ENCODE results near the gene PDE11A. TPM values are rescaled to one million over a fixed set of nuclear protein-coding genes. Genes with fewer than 3 reads are reported as not detected.

PDE11A gene
- total RNA-seq, 1 donor from 2014 or later = 0.27 TPM

DNA sequence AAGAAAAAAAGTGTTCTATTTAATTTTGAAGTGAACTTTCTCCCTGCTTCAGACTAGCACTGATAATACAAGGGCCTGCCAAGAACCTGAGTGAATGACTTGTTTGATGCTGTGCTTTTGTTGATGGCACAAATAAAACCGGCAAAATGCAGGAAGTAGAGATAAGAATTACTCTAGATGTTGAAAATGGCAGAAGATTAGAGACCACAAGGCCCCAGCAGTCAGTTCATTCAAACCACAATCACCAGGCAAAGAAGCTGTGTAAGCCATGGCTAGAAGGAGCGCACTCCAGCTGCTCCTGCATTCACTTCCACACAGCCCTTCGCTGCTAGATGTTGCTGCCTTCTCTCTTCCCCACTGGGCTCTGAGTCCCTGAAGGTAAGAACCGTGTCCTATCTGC lies 383.0 kb downstream of the PDE11A start:
- no peak for DNase-seq
- no peaks in the 10 kb centered on the region for H3K4me1 Mint-ChIP-seq (ENCODE audit: low read depth, unreplicated experiment)
- H3K4me3 Mint-ChIP-seq (ENCODE audit: unreplicated experiment) = no peak overlapping the region
- H3K27me3 Mint-ChIP-seq (ENCODE audit: unreplicated experiment) = no peaks in the 10 kb centered on the region
- H3K27ac Mint-ChIP-seq (ENCODE audit: unreplicated experiment) = no peak overlapping the region
- no peaks in the 10 kb centered on the region for H3K9me3 Mint-ChIP-seq (ENCODE audit: unreplicated experiment)
- H3K36me3 Mint-ChIP-seq (ENCODE audit: unreplicated experiment) = no peaks in the 10 kb centered on the region
- TF ChIP-seq, protein P1, sequence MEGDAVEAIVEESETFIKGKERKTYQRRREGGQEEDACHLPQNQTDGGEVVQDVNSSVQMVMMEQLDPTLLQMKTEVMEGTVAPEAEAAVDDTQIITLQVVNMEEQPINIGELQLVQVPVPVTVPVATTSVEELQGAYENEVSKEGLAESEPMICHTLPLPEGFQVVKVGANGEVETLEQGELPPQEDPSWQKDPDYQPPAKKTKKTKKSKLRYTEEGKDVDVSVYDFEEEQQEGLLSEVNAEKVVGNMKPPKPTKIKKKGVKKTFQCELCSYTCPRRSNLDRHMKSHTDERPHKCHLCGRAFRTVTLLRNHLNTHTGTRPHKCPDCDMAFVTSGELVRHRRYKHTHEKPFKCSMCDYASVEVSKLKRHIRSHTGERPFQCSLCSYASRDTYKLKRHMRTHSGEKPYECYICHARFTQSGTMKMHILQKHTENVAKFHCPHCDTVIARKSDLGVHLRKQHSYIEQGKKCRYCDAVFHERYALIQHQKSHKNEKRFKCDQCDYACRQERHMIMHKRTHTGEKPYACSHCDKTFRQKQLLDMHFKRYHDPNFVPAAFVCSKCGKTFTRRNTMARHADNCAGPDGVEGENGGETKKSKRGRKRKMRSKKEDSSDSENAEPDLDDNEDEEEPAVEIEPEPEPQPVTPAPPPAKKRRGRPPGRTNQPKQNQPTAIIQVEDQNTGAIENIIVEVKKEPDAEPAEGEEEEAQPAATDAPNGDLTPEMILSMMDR (IDR thresholded peaks at IDR 0.05; ENCODE audit: partially characterized antibody, unreplicated experiment) = no peak

DNA sequence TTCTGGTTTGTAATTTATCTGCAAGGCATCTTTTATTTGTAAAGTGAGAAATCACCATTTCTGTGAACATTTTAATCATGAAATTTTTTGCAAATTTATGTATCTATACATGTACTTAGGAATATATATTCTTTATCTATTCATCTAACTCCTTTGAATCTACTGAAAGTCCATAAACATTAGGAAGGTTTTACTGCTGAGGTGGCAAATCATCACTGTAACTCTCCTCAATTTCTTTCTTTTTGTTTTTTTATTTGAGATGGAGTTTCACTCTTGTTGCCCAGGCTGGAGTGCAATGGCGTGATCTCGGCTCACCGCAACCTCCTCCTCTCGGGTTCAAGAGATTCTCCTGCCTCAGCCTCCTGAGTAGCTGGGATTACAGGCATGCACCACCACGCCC lies 383.7 kb downstream of the PDE11A start:
- H3K36me3 Mint-ChIP-seq (ENCODE audit: unreplicated experiment) = no peaks in the 10 kb centered on the region
- no peak overlapping the region for H3K4me3 Mint-ChIP-seq (ENCODE audit: unreplicated experiment)
- no peaks in the 10 kb centered on the region for H3K27me3 Mint-ChIP-seq (ENCODE audit: unreplicated experiment)
- H3K4me1 Mint-ChIP-seq (ENCODE audit: low read depth, unreplicated experiment) = no peaks in the 10 kb centered on the region
- TF ChIP-seq, protein P1 (IDR thresholded peaks at IDR 0.05; ENCODE audit: partially characterized antibody, unreplicated experiment) = no peak
- no peaks in the 10 kb centered on the region for H3K9me3 Mint-ChIP-seq (ENCODE audit: unreplicated experiment)
- DNase-seq = no peak
- no peak overlapping the region for H3K27ac Mint-ChIP-seq (ENCODE audit: unreplicated experiment)

DNA sequence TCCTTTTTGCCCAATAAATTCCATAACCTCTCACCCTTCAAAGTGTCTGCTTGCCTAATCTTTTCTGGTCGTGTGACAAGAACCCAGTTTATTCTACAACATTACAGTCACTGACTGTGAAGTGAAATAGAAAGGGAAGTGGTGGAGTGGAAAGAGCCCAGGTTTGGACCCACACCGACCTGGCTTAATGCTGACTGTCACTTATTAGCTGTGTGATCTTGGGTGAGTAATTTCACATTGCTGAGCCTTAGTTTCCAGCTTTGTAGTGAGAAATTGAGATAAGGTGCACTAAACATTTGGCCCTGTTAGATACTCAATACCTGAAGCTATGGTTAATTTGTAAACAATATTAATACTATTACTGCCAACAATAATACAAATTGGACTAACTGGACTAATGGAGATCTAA lies 388.9 kb downstream of the PDE11A start:
- no peaks in the 10 kb centered on the region for H3K9me3 Mint-ChIP-seq (ENCODE audit: unreplicated experiment)
- no peak for DNase-seq
- H3K27me3 Mint-ChIP-seq (ENCODE audit: unreplicated experiment) = no peaks in the 10 kb centered on the region
- H3K4me1 Mint-ChIP-seq (ENCODE audit: low read depth, unreplicated experiment) = no peaks in the 10 kb centered on the region
- TF ChIP-seq, protein P1 (IDR thresholded peaks at IDR 0.05; ENCODE audit: partially characterized antibody, unreplicated experiment) = no peak
- H3K27ac Mint-ChIP-seq (ENCODE audit: unreplicated experiment) = no peak overlapping the region
- no peaks in the 10 kb centered on the region for H3K36me3 Mint-ChIP-seq (ENCODE audit: unreplicated experiment)
- no peak overlapping the region for H3K4me3 Mint-ChIP-seq (ENCODE audit: unreplicated experiment)

- no peak for DNase-seq
- no peaks in the 10 kb centered on the region for H3K27me3 Mint-ChIP-seq (ENCODE audit: unreplicated experiment)
- no peak overlapping the region for H3K27ac Mint-ChIP-seq (ENCODE audit: unreplicated experiment)
- no peaks in the 10 kb centered on the region for H3K4me1 Mint-ChIP-seq (ENCODE audit: low read depth, unreplicated experiment)
- H3K9me3 Mint-ChIP-seq (ENCODE audit: unreplicated experiment) = no peaks in the 10 kb centered on the region
- TF ChIP-seq, protein P1 (IDR thresholded peaks at IDR 0.05; ENCODE audit: partially characterized antibody, unreplicated experiment) = no peak
- no peak overlapping the region for H3K4me3 Mint-ChIP-seq (ENCODE audit: unreplicated experiment)
- H3K36me3 Mint-ChIP-seq (ENCODE audit: unreplicated experiment) = no peaks in the 10 kb centered on the region
Measured at GRCh38 chr2:177682836-177683660, 389.5 kb downstream of the PDE11A start.

- no peak for DNase-seq
- TF ChIP-seq, protein P1 (IDR thresholded peaks at IDR 0.05; ENCODE audit: partially characterized antibody, unreplicated experiment) = no peak
- Mint-ChIP-seq H3K27me3 (ENCODE audit: unreplicated experiment) (no peaks in the 10 kb centered on the region), H3K4me1 (ENCODE audit: low read depth, unreplicated experiment) (no peaks in the 10 kb centered on the region), H3K27ac (ENCODE audit: unreplicated experiment) (no peak overlapping the region), H3K4me3 (ENCODE audit: unreplicated experiment) (no peak overlapping the region), H3K36me3 (ENCODE audit: unreplicated experiment) (no peaks in the 10 kb centered on the region), H3K9me3 (ENCODE audit: unreplicated experiment) (no peaks in the 10 kb centered on the region)
Measured at GRCh38 chr2:177682006-177682405, 390.6 kb downstream of the PDE11A start.
